Rectal smooth muscle tissue (tissue), 1 donor: ENCODE results near the gene IGF1R.
"Not testable (repeated sequence)": the region's sequence is repeated elsewhere in the genome, so short reads cannot be mapped to it uniquely, and the experiment has no call there.

Experiments
- H3K27ac ChIP-seq: one replicate; pipeline ENCODE4 v1.7.0; 2013; ENCODE audit warnings: low read depth, low read length, inconsistent platforms
- H3K27me3 ChIP-seq: one replicate; pipeline ENCODE4 v1.7.0; 2013; ENCODE audit warnings: low read length; ENCODE audit not compliant: control insufficient read depth, insufficient read depth
- H3K36me3 ChIP-seq: one replicate; pipeline ENCODE4 v1.7.0; 2013; ENCODE audit warnings: low read length; ENCODE audit not compliant: control insufficient read depth, insufficient read depth
- H3K4me1 ChIP-seq: one replicate; pipeline ENCODE4 v1.7.0; 2013; ENCODE audit warnings: low read length; ENCODE audit not compliant: control insufficient read depth, insufficient read depth
- H3K4me3 ChIP-seq: one replicate; pipeline ENCODE4 v1.7.0; 2013; ENCODE audit warnings: low read length
- H3K9ac ChIP-seq: one replicate; pipeline ENCODE4 v1.7.0; 2013; ENCODE audit warnings: low read length

IGF1R gene

DNA sequence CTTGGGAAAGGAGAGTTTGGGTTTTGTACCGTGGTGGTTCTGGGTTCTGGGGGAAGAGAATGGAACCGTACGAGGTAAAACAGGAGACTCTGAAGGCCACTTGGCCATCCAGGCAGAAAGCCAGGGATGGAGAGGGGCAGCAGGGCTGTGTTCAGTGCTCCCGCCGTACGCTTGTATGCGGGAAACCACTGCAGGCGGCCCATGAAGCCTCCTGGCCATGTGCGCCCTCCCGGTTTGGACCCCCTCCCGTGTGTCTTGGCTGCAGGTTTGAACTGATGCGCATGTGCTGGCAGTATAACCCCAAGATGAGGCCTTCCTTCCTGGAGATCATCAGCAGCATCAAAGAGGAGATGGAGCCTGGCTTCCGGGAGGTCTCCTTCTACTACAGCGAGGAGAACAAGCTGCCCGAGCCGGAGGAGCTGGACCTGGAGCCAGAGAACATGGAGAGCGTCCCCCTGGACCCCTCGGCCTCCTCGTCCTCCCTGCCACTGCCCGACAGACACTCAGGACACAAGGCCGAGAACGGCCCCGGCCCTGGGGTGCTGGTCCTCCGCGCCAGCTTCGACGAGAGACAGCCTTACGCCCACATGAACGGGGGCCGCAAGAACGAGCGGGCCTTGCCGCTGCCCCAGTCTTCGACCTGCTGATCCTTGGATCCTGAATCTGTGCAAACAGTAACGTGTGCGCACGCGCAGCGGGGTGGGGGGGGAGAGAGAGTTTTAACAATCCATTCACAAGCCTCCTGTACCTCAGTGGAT lies 308.6 kb downstream of the IGF1R start:
- H3K4me3 ChIP-seq = no peak overlapping the region

DNA sequence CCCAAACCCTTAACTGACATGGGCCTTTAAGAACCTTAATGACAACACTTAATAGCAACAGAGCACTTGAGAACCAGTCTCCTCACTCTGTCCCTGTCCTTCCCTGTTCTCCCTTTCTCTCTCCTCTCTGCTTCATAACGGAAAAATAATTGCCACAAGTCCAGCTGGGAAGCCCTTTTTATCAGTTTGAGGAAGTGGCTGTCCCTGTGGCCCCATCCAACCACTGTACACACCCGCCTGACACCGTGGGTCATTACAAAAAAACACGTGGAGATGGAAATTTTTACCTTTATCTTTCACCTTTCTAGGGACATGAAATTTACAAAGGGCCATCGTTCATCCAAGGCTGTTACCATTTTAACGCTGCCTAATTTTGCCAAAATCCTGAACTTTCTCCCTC lies 309.3 kb downstream of the IGF1R start:
- H3K9ac ChIP-seq = no peak overlapping the region
- peaks cover 23% of the 10 kb centered on the region for H3K4me1 ChIP-seq
- H3K36me3 ChIP-seq = peaks cover 21% of the 10 kb centered on the region
- no peak overlapping the region for H3K27ac ChIP-seq
- H3K4me3 ChIP-seq = no peak overlapping the region
- H3K27me3 ChIP-seq = no peaks in the 10 kb centered on the region

More for the DNA sequence above, 308.6 kb downstream of the IGF1R start:
- Histone ChIP-seq H3K4me1 (peaks cover 28% of the 10 kb centered on the region), H3K36me3 (peaks cover 19% of the 10 kb centered on the region), H3K9ac (no peak overlapping the region), H3K27me3 (no peaks in the 10 kb centered on the region), H3K27ac (no peak overlapping the region)

DNA sequence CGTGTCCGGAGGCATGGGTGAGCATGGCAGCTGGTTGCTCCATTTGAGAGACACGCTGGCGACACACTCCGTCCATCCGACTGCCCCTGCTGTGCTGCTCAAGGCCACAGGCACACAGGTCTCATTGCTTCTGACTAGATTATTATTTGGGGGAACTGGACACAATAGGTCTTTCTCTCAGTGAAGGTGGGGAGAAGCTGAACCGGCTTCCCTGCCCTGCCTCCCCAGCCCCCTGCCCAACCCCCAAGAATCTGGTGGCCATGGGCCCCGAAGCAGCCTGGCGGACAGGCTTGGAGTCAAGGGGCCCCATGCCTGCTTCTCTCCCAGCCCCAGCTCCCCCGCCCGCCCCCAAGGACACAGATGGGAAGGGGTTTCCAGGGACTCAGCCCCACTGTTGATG lies 309.7 kb downstream of the IGF1R start:
- no peak overlapping the region for H3K27ac ChIP-seq
- H3K4me3 ChIP-seq = no peak overlapping the region
- peaks cover 21% of the 10 kb centered on the region for H3K36me3 ChIP-seq
- H3K4me1 ChIP-seq = peaks cover 23% of the 10 kb centered on the region
- H3K9ac ChIP-seq = no peak overlapping the region
- no peaks in the 10 kb centered on the region for H3K27me3 ChIP-seq

DNA sequence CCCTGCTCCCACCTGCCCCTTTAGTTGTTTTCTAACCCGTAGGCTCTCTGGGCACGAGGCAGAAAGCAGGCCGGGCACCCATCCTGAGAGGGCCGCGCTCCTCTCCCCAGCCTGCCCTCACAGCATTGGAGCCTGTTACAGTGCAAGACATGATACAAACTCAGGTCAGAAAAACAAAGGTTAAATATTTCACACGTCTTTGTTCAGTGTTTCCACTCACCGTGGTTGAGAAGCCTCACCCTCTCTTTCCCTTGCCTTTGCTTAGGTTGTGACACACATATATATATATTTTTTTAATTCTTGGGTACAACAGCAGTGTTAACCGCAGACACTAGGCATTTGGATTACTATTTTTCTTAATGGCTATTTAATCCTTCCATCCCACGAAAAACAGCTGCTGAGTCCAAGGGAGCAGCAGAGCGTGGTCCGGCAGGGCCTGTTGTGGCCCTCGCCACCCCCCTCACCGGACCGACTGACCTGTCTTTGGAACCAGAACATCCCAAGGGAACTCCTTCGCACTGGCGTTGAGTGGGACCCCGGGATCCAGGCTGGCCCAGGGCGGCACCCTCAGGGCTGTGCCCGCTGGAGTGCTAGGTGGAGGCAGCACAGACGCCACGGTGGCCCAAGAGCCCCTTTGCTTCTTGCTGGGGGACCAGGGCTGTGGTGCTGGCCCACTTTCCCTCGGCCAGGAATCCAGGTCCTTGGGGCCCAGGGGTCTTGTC lies 310.7 kb downstream of the IGF1R start:
- H3K27ac ChIP-seq = no peak overlapping the region
- peaks cover 21% of the 10 kb centered on the region for H3K36me3 ChIP-seq
- no peak overlapping the region for H3K4me3 ChIP-seq
- H3K27me3 ChIP-seq = no peaks in the 10 kb centered on the region
- H3K4me1 ChIP-seq = peaks cover 20% of the 10 kb centered on the region
- H3K9ac ChIP-seq = no peak overlapping the region

DNA sequence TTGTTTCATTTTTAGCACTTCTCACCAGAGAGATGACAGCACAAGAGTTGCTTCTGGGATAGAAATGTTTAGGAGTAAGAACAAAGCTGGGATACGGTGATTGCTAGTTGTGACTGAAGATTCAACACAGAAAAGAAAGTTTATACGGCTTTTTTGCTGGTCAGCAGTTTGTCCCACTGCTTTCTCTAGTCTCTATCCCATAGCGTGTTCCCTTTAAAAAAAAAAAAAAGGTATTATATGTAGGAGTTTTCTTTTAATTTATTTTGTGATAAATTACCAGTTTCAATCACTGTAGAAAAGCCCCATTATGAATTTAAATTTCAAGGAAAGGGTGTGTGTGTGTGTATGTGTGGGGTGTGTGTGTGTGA lies 311.3 kb downstream of the IGF1R start:
- H3K27ac ChIP-seq = no peak overlapping the region
- no peak overlapping the region for H3K4me3 ChIP-seq
- H3K27me3 ChIP-seq = no peaks in the 10 kb centered on the region
- no peak overlapping the region for H3K9ac ChIP-seq
- H3K4me1 ChIP-seq = peaks cover 14% of the 10 kb centered on the region
- H3K36me3 ChIP-seq = peaks cover 21% of the 10 kb centered on the region

DNA sequence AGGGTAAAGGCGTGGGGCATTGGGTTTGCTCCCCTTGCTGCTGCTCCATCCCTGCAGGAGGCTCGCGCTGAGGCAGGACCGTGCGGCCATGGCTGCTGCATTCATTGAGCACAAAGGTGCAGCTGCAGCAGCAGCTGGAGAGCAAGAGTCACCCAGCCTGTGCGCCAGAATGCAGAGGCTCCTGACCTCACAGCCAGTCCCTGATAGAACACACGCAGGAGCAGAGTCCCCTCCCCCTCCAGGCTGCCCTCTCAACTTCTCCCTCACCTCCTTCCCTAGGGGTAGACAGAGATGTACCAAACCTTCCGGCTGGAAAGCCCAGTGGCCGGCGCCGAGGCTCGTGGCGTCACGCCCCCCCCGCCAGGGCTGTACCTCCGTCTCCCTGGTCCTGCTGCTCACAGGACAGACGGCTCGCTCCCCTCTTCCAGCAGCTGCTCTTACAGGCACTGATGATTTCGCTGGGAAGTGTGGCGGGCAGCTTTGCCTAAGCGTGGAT lies 312.3 kb downstream of the IGF1R start:
- no peaks in the 10 kb centered on the region for H3K27me3 ChIP-seq
- H3K4me1 ChIP-seq = peaks cover 4% of the 10 kb centered on the region
- H3K9ac ChIP-seq = no peak overlapping the region
- no peak overlapping the region for H3K4me3 ChIP-seq
- H3K36me3 ChIP-seq = peaks cover 21% of the 10 kb centered on the region
- H3K27ac ChIP-seq = no peak overlapping the region

DNA sequence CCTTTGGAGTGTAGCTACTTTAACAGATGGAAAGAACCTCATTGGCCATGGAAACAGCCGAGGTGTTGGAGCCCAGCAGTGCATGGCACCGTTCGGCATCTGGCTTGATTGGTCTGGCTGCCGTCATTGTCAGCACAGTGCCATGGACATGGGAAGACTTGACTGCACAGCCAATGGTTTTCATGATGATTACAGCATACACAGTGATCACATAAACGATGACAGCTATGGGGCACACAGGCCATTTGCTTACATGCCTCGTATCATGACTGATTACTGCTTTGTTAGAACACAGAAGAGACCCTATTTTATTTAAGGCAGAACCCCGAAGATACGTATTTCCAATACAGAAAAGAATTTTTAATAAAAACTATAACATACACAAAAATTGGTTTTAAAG lies 315.1 kb downstream of the IGF1R start:
- peaks cover 3% of the 10 kb centered on the region for H3K4me1 ChIP-seq
- H3K4me3 ChIP-seq = no peak overlapping the region
- no peaks in the 10 kb centered on the region for H3K27me3 ChIP-seq
- H3K9ac ChIP-seq = no peak overlapping the region
- H3K36me3 ChIP-seq = peaks cover 14% of the 10 kb centered on the region
- no peak overlapping the region for H3K27ac ChIP-seq

DNA sequence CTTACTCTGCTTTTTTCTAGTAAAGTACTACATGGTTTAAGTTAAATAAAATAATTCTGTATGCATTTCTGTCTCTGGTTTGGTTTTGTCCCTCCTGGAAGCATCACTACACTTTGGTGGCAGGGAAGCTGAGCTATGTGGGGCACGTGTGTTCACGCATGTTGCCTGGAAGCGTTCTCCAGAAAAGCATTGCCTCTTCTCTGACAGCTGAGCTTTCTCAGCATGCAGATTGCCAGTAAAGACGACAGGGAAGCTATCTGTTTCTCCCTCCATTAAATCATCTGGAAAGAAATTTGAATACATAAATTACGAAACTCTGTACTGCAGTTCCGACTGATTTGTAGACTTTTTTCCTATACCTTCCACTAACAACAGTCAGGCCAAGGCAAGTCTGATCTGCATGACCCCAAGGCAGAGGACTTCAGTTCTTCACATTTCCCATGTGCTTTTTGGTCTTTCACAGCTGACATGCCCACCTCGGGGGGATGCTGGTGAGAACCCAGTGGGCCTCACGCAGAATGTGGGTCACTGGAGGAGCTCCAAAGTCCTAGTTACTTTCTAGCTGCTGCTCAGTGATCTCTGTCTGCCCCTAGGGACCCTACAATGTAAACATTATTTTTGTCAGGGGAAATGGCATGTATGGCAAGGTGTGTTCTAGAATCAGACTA lies 316.3 kb downstream of the IGF1R start:
- Histone ChIP-seq H3K4me3 (no peak overlapping the region), H3K27ac (no peak overlapping the region), H3K36me3 (peaks cover 14% of the 10 kb centered on the region), H3K27me3 (no peaks in the 10 kb centered on the region), H3K9ac (no peak overlapping the region), H3K4me1 (peaks cover 3% of the 10 kb centered on the region)

DNA sequence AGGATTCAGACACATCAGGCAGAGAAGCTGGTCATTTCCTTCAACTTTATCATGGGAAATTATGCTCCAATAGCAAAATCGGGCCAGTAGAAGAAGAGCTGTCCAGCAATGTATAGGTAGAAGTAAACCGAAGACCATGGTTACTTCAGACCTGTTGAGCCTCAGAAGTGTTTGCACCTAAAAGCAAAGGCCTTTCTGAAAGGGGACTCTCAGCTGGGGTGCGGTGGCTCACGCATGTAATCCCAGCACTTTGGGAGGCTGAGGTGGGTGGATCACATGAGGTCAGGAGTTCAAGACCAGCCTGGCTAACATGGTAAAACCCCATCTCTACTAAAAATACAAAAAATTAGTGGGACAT lies 316.8 kb downstream of the IGF1R start:
- H3K4me1 ChIP-seq, H3K4me3 ChIP-seq, H3K27ac ChIP-seq, H3K27me3 ChIP-seq, H3K9ac ChIP-seq: not testable (repeated sequence)
- H3K36me3 ChIP-seq = peaks cover 13% of the 10 kb centered on the region

DNA sequence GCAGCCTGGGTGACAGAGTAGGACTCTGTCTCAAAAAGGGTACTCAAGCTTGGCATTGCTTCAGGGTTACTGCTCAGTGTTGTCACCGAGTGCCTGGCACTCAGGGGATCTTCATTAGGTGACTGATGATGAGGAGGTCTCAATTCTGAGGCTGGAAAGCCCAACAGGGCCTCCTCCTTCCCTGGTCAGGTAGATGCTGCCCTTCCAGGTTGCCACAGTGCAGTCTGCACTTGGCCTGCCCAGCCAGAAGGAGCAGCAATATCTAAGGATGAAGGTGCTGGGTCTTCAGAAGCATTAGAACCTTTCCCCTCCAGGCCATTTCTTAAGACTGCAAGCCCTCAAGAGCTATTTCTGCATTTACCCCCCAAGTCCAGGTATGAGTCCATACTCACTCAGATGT lies 317.3 kb downstream of the IGF1R start:
- H3K27ac ChIP-seq = no peak overlapping the region
- H3K36me3 ChIP-seq = peaks cover 8% of the 10 kb centered on the region
- H3K4me1 ChIP-seq = peaks cover 3% of the 10 kb centered on the region
- no peaks in the 10 kb centered on the region for H3K27me3 ChIP-seq
- no peak overlapping the region for H3K4me3 ChIP-seq
- H3K9ac ChIP-seq = no peak overlapping the region

DNA sequence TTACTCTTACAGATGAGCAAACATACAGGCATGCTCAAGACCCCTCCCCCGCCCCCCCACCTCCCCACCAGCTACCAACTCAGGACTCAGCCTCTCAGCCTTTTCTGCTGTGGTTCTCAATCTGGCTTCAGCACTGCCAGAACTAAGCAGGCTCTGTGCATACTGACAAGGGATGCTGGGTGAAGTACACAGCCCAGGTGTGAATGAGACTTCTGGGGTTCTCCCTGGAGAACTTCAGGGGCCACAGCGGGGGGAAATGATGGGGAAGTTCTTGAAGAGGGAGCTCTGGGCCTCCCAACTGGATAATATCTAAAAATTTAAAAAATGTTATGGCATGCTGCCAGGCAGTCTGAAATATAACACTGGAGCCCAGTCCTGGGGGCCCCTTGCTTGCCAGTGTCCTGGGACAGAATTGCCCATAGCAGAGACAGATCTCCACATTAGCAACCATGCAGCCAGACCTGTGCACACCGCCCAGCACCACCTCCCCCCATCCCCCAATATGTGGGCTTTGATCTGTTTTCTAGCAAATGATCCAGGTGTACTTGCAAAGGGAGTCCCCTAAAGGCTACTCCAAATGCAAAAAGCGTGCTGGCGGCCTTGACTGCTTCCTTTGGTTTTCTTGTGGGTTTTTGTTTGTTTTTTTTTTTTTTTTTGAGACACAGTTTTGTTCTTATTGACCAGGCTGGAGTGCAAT lies 317.9 kb downstream of the IGF1R start:
- Histone ChIP-seq H3K9ac (no peak overlapping the region), H3K4me3 (no peak overlapping the region), H3K27ac (no peak overlapping the region), H3K4me1 (peaks cover 3% of the 10 kb centered on the region), H3K36me3 (peaks cover 7% of the 10 kb centered on the region), H3K27me3 (no peaks in the 10 kb centered on the region)

DNA sequence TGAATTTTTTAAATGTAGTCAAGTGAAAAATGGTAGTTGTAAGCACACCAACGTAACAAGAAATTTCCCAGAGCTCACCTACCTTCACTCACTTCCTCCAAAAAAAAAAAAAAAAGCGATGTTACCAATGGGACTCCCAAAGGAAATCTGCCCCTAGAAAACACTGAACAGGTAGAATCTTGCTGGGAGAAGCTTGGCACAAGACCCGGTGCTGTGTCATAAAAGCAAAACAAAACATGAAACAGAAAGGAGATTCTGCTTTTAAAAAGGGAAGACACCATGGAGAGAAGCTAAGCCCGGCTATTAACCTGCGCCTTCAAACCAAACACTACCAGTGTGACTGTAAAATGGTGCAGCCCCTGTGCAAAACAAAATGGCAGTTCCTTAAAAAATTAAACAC lies 318.8 kb downstream of the IGF1R start:
- Histone ChIP-seq H3K36me3 (peaks cover under 1% of the 10 kb centered on the region), H3K4me3 (no peak overlapping the region), H3K27ac (no peak overlapping the region), H3K27me3 (no peaks in the 10 kb centered on the region), H3K9ac (no peak overlapping the region), H3K4me1 (peaks cover 3% of the 10 kb centered on the region)
